NCI-H1694 (cell line): Measurements from ENCODE around the gene MACROD2.
"Not testable (repeated sequence)": the region's sequence is repeated elsewhere in the genome, so short reads cannot be mapped to it uniquely, and the experiment has no call there.

Experiments used
- DNase-seq: peaks from one replicate; lab custom pipeline; 2025; lab: John Stamatoyannopoulos, UW

The MACROD2 gene

GRCh38 chr20:14412065-14412681 is 416.9 kb downstream of the MACROD2 start:
- no peak for DNase-seq

GRCh38 chr20:14413835-14414234 is 418.5 kb downstream of the MACROD2 start:
- DNase-seq = no peak

DNA sequence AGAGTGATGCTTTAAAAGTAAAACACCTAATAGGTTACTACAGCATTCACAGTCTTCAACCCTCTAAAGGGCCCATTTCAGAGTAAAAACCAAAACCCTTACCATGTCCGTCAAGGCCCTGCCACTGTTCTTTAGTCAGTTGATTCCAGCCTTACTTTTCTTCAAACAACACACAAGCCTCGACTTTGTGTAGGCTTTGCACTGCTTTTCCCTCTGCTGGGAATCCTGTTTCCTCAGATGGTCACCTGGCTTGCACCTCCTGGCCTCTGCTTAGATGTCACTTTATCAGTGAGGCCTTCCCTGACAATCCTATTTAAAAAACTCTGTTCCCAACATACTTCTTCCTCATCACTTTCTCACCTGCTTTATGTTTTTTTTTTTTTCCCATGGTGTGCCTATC is 419.2 kb downstream of the MACROD2 start:
- no peak for DNase-seq

- DNase-seq = no peak
Measured at GRCh38 chr20:14415467-14415866, 420.2 kb downstream of the MACROD2 start.

GRCh38 chr20:14418376-14418775 is 423.1 kb downstream of the MACROD2 start:
- no peak for DNase-seq

GRCh38 chr20:14422892-14423291 is 427.6 kb downstream of the MACROD2 start:
- DNase-seq = no peak

DNA sequence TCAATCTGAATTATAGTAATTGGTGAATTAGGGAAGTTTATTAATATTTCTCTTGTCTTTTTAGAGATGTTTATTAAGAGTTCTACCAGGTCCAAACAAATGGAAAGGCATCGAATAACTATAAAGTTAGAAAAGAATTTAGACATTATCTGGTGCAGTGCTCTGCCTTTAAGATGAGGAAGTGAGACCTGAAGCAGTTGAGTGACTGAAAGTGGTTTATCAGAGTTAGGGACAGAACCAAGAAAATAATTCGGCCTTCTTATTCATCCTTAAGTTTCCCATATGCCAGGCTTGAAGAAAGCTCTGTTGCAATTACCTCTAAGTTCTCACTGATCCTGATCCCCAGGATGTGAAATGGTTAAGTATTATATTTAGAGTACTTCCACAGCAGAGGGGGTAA is 436.3 kb downstream of the MACROD2 start:
- no peak for DNase-seq

- no peak for DNase-seq
Measured at GRCh38 chr20:14432085-14432484, 436.8 kb downstream of the MACROD2 start.

DNA sequence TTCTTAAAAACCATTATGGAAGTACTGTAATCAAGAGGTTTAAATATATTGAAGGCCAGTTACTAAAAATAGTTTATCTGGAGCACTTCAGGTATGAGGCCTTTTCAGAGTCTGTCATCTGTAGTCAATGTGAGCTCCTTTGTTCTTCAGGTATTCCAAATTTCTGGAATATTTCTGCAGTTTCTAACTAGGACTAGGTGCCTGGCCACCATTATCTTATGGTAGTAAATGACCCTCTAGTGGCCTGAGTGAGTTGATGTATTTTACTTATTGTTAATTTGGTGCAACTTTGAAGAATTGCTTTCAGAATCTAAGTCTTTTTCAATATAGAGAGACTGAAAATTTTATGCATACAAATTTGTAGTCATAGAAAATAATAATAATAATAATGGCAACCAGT is 437.3 kb downstream of the MACROD2 start:
- DNase-seq = no peak

DNA sequence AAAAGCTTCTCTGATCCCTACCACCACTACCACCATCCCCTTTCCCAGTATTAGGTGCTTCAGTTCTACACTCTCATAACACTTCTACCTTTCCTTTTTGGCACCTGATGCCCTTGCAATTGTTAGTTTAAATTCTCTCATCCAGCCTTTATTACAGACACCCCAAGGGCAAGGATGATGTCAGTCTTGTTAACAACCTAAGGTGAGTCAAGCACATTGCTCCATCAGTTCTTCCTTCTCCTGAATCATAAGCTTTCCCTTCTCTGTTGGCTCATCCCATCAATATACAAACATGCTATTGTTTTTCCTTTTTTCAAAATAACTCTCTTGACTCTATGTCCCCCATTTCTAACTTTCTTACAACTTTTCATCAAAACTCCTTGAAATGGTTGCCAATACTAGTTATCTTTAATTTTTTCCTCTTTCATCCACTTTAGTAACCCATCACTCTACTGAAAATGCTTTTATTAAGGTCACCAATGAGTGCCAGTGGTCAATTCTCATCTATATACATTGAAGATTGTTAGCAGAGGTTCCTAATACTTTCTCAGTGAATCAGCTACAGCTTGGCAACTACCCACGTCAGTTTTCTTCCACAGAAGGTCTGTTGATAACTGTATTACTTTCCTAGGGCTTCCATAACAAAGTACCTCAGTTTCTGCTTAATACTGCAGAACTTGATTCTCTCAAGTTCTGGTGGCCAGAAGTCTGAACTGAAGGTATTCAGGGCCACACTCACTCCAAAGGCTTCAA is 439.2 kb downstream of the MACROD2 start:
- no peak for DNase-seq

- no peak for DNase-seq
Measured at GRCh38 chr20:14441201-14441600, 445.9 kb downstream of the MACROD2 start.

- DNase-seq = no peak
Measured at GRCh38 chr20:14444106-14444505, 448.8 kb downstream of the MACROD2 start.

DNA sequence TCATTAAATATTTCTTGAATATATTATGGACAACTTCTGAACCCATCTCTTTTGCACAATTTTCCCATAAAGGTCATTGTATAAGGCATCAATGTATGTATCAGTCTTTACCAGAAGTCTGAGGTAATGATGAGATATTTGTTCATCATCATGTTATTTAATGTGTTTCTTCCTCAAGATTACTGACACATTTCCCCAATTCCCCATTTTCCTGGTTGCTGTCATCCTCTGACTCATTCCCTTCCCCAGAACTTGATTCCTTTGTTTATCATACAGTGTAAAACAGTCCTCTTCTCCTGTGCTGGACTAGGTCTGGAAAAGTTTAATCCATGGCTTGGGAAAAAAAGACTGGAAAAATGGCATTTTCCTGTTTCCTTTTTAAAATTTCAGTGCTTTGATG is 450.0 kb downstream of the MACROD2 start:
- DNase-seq = no peak

DNA sequence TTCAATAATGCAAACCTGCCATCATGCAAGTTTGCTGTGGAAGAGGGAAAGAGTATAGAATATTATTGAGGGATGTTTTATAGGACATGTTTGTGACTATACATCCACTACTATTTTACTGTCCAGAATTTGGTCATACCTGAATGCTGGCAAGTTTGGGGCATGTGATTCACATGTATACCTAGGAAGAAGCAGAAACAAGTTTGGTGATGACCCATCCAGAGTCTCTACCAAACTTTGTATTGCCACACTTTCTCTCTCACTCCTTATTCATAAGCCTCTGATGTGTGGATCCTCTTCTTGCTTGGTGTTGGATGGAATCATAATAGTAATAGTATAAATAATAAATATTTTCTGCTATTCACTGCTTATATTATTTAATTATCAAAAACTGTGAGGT is 450.6 kb downstream of the MACROD2 start:
- no peak for DNase-seq

DNA sequence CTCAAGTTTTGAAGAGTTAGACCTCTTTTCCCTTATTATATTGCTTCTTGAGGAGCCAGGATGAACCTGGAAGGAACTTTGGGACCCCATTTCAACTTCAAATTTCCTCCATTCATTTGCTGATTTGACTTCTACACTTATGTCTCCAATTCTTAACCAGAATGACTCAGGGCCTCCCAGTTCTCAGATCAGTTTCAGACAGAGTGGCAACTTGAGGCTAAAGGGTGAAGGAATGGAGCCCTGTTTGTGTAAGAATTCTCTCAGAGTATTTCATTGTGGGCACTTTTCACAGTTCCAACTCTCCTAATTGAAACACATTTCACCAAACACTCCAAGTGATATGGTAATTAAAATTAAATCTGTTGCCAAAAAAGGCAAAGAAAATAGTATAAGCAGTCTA is 451.1 kb downstream of the MACROD2 start:
- DNase-seq = no peak

DNA sequence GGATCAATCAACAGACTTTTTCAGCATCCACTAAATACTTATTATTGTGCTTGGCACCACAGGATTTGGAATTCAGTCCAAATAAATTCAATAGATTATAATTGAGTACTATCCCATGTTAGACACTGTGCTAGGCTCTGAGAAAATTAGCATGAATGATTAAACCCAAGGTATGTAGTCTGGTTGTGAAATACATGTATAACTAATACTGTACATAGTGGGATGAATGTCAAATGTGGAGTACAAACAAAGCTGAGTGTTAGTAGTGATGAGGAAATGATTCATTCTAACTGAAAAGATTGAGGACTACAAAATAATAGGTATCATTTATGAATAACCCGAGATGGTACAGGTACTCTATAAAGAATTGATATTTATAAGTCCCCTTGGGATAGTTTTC is 454.0 kb downstream of the MACROD2 start:
- DNase-seq = no peak

DNA sequence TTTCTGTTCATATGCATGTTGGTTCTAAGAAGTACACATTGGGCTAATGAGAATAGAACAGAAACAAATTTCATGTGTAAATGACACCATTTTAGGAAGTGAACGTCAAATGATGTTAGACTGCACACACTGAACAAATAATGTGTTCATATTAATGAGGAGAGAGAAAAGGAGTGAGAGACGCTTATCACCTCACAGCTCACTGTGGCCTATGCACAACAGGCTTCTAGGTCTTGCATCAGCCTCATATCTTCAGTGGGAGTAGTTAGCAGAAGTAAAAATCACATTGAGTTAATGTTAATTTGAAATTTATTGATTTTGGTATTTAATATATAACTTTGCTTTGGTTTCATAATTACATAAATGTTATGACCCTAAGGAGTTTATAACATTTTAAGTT is 454.9 kb downstream of the MACROD2 start:
- no peak for DNase-seq

DNA sequence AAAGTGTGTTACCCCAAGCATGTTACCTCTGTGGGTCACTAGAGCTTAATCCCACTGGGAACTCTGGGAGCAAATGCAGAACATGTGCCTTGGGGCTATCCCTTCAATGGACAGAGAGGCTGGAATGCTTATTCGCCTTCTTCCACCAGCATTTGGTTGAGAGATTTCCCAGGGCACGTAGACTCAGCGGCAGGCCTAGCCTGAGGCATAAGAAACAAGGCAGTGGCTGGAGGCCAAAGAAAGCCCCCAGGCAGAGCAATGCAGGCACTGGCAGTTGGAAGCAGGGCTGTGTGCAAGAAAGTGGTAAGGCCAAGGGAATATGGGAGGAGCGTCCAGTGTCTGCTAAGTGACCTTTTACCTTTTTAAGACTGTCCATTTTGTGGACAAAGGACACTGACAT is 456.1 kb downstream of the MACROD2 start:
- no peak for DNase-seq

DNA sequence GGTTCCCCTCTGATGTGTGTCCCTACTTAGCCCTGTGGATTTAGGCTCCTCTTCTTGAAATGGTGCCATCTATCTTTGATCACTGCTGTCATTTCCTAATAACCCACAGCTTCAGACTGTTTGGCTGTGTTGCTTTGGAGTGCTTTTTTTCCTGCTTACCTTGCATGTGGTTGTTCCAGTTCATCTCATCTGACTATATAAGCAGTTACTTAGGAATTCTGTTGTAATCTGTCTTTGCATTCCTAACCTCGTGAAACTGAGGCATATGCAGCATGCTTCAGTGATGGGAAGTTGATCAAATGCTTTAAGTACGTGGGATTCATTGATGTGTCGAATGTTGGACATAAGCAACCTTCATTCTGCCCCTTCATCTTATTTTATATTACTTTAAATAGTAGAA is 457.9 kb downstream of the MACROD2 start:
- no peak for DNase-seq

- no peak for DNase-seq
Measured at GRCh38 chr20:14454296-14454695, 459.0 kb downstream of the MACROD2 start.

DNA sequence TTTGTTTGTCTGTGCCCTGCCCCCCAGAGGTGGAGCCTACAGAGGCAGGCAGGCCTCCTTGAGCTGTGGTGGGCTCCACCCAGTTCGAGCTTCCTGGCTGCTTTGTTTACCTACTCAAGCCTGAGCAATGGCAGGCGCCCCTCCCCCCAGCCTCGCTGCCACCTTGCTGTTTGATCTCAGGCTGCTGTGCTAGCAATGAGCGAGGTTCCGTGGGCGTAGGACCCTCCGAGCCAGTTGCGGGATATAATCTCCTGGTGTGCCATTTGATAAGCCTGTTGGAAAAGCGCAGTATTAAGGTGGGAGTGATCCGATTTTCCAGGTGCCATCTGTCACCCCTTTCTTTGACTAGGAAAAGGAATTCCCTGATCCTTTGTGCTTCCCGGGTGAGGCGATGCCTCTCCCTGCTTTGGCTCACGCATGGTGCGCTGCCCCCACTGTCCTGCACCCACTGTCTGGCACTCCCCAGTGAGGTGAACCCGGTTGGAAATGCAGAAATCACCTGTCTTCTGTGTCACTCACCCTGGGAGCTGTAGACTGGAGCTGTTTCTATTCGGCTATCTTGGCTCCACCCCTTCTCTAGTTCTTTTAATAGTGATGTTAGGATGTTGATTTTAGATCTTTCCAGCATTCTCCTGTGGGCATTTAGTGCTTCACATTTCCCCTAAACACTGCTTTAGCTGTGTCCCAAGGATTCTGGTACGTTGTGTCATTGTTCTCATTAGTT is 471.9 kb downstream of the MACROD2 start:
- not testable (repeated sequence) for DNase-seq

- DNase-seq = no peak
Measured at GRCh38 chr20:14470231-14470899, 475.0 kb downstream of the MACROD2 start.
